Stimulated activated CD4-positive, alpha-beta T cell treated with anti-CD3 and anti-CD28 coated beads, TNF-alpha, amount 100 ng/mL, for 4 hours (primary cell): Measurements from ENCODE around the gene GRB7.
"Not testable (repeated sequence)": the region's sequence is repeated elsewhere in the genome, so short reads cannot be mapped to it uniquely, and the experiment has no call there.

ENCODE experiments used
- DNase-seq, 3 experiments: peaks; one replicate each; pipeline ENCODE4 v3.0.0-alpha.2; 2020; ENCODE audit warnings: low read depth in 3 of 3

GRB7 gene

GRCh38 chr17:39732586-39732985, 5.2 kb upstream of the GRB7 start:
- no peak for DNase-seq

- no peak for DNase-seq
Measured at GRCh38 chr17:39735882-39736281, 1.9 kb upstream of the GRB7 start.

GRCh38 chr17:39736319-39737165, 1.2 kb upstream of the GRB7 start:
- no peak for DNase-seq

- DNase-seq: no peak
Measured at GRCh38 chr17:39737206-39737759, 455 bp upstream of the GRB7 start.

- no peak for DNase-seq
Measured at GRCh38 chr17:39738568-39738901, 797 bp downstream of the GRB7 start.

- DNase-seq: no peak
Measured at GRCh38 chr17:39738983-39739884, 1.5 kb downstream of the GRB7 start.

- no peak for DNase-seq
Measured at GRCh38 chr17:39739885-39740356, 2.2 kb downstream of the GRB7 start.

- no peak for DNase-seq
Measured at GRCh38 chr17:39740357-39741111, 2.8 kb downstream of the GRB7 start.

- no peak for DNase-seq
Measured at GRCh38 chr17:39742126-39742855, 4.6 kb downstream of the GRB7 start.

GRCh38 chr17:39742856-39743436, 5.2 kb downstream of the GRB7 start:
- DNase-seq: no peak

- no peak for DNase-seq
Measured at GRCh38 chr17:39744075-39744835, 6.5 kb downstream of the GRB7 start.

GRCh38 chr17:39744836-39745215, 7.1 kb downstream of the GRB7 start:
- DNase-seq: no peak

- DNase-seq: no peak
Measured at GRCh38 chr17:39745335-39746144, 7.8 kb downstream of the GRB7 start.

- no peak for DNase-seq
Measured at GRCh38 chr17:39746145-39746461, 8.4 kb downstream of the GRB7 start.

- DNase-seq: no peak
Measured at GRCh38 chr17:39747745-39748144, 10.0 kb downstream of the GRB7 start.

- DNase-seq: not testable (repeated sequence)
Measured at GRCh38 chr17:39748444-39749034, 10.8 kb downstream of the GRB7 start.

- DNase-seq: no peak
Measured at GRCh38 chr17:39750131-39751015, 12.6 kb downstream of the GRB7 start.

GRCh38 chr17:39751016-39751543, 13.3 kb downstream of the GRB7 start:
- no peak for DNase-seq
